Ishikawa (cell line): Measurements from ENCODE around the gene CPSF6.

Experiments
- CEBPB ChIP-seq: IDR thresholded peaks from 2 replicates; pipeline ENCODE4 v1.6.1; 2012
- CREB1 ChIP-seq: IDR thresholded peaks from 2 replicates; pipeline ENCODE4 v1.6.1; 2012; ENCODE audit warnings: low read depth
- EGR1 ChIP-seq: IDR thresholded peaks from 2 replicates; pipeline ENCODE4 v1.6.1; 2012
- EP300 ChIP-seq: IDR thresholded peaks from 2 replicates; pipeline ENCODE4 v1.6.1; 2012; ENCODE audit warnings: borderline replicate concordance
- FOXM1 ChIP-seq: IDR thresholded peaks from 2 replicates; pipeline ENCODE4 v1.6.1; 2012; ENCODE audit warnings: low read depth, borderline replicate concordance
- NFIC ChIP-seq: IDR thresholded peaks from 2 replicates; pipeline ENCODE4 v1.6.1; 2012
- RAD21 ChIP-seq: IDR thresholded peaks from 2 replicates; pipeline ENCODE4 v1.6.1; 2012; ENCODE audit warnings: low read depth
- REST ChIP-seq: IDR thresholded peaks from 2 replicates; pipeline ENCODE4 v1.6.1; 2012; ENCODE audit warnings: low read depth, mild to moderate bottlenecking
- TAF1 ChIP-seq: IDR thresholded peaks from 2 replicates; pipeline ENCODE4 v1.6.1; 2012; ENCODE audit warnings: low read depth, mild to moderate bottlenecking
- TCF12 ChIP-seq: IDR thresholded peaks from 2 replicates; pipeline ENCODE4 v1.6.1; 2012; ENCODE audit warnings: low read depth
- TEAD4 ChIP-seq: IDR thresholded peaks from 2 replicates; pipeline ENCODE4 v1.6.1; 2012
- YY1 ChIP-seq: IDR thresholded peaks from 2 replicates; pipeline ENCODE4 v1.6.1; 2012; ENCODE audit warnings: low read depth
- ZBTB7A ChIP-seq: IDR thresholded peaks from 2 replicates; pipeline ENCODE4 v1.6.1; 2012; ENCODE audit warnings: low read depth
- TF ChIP-seq, protein P1 (sequence below): IDR thresholded peaks from 2 replicates; pipeline ENCODE4 v1.6.1; 2012
- TF ChIP-seq, protein P2 (sequence below): IDR thresholded peaks from 2 replicates; pipeline ENCODE4 v1.6.1; 2012

Gene CPSF6

DNA sequence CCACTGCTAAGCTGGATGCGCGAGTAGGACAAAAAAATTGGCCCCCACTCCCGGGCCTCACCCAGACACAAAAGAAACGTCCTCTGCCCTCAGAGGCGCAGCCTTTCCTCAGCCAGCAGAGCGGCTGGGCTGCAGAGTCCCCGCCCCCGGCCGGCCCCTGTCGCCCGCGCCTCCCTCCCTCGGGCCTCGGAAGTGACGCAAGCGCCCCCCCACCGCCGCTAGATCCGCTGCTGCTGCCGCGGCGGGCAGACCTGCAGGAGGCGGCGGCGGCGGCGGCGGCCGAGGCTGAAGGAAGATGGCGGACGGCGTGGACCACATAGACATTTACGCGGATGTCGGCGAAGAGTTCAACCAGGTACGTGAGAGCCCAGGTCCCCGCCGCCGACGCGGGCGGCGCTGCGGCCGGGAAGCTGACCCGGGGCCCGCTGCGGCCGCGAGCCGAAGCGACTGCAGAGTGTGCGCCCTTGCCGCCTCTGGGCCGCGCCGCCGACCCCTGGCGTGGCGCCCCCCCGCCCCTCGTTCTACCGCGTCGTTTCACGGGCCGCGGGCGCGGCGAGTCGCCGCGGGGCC, at the start of gene CPSF6:
CPSF6 (plus strand) TSS at position 218 of the 570 bp plus-strand sequence; CDS start at position 296, 78 bp downstream.
- TF ChIP-seq RAD21 (no peak), YY1 (peak; percentile 93), TCF12 (peak; percentile 57; the same call in 1 of the 2 replicates), ZBTB7A (no peak; the same call in 1 of the 2 replicates), TAF1 (peak; percentile 92), EP300 (peak; percentile 54; the same call in 1 of the 2 replicates), EGR1 (no peak), FOXM1 (no peak), CEBPB (no peak; the same call in 1 of the 2 replicates), REST (no peak), CREB1 (peak; percentile 80), TEAD4 (no peak), NFIC (no peak)
- TF ChIP-seq, protein P1, sequence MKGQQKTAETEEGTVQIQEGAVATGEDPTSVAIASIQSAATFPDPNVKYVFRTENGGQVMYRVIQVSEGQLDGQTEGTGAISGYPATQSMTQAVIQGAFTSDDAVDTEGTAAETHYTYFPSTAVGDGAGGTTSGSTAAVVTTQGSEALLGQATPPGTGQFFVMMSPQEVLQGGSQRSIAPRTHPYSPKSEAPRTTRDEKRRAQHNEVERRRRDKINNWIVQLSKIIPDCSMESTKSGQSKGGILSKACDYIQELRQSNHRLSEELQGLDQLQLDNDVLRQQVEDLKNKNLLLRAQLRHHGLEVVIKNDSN, result no peak
- TF ChIP-seq, protein P2, sequence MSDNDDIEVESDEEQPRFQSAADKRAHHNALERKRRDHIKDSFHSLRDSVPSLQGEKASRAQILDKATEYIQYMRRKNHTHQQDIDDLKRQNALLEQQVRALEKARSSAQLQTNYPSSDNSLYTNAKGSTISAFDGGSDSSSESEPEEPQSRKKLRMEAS, result peak; percentile 59; the same call in 1 of the 2 replicates

DNA sequence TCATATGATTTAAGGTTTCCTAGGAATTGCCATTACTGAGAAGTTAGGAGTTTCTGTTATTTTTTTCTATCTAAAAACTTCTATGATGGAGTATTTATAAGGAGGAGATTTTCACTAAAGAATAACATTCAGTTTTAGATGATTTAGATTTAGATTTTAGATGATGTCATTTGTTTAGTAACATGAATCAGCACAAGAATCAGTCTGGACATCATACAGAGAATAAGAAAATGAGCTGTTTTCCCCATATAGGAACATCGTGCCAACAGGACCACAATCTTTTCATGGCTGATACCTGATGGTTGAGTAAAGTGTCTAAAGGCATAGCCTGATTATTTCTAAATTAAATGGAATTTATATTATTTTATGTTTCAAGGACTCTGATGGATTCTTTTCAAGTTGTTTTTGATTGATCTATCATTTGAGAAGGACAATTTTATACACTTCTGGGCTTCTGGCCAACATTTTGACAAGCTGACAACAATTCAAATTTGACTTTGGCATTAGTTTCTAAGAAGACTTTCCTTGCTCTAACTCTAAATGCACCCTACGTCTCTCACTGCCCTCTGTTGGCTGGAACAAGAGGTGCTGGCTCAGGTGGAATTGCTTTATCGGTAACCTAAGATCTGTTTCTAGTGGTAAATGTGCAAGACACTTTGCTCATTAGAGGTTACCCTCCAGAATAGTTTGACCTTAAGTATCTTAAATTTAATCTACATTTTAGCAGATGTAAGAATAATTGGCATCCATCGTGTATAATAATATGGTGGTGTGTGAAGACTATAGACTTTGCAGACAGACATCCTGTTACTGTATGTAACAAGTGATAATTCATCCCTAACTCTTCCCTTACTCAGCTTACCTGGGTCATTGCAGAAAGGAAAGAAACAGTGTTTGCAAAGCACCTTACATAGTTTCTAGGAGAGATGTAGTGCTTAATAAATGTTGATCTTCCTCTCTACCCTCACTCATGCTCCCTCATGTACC, 42.8 kb upstream of the CPSF6 start:
- TF ChIP-seq REST (no peak), RAD21 (peak; percentile 55)

- TF ChIP-seq, protein P2, result no peak
- TF ChIP-seq, protein P1, result no peak
- no peak for TF ChIP-seq NFIC
- no peak for TF ChIP-seq EGR1
- no peak for TF ChIP-seq TCF12
- no peak for TF ChIP-seq YY1
- TF ChIP-seq TEAD4, result no peak
- TF ChIP-seq CEBPB, result no peak
- TF ChIP-seq EP300, result no peak
- no peak for TF ChIP-seq ZBTB7A
- TF ChIP-seq FOXM1, result no peak
- TF ChIP-seq CREB1, result no peak
- TF ChIP-seq REST, result no peak
- no peak for TF ChIP-seq TAF1
Observed at GRCh38 chr12:69204191-69204590, 35.2 kb upstream of the CPSF6 start.

DNA sequence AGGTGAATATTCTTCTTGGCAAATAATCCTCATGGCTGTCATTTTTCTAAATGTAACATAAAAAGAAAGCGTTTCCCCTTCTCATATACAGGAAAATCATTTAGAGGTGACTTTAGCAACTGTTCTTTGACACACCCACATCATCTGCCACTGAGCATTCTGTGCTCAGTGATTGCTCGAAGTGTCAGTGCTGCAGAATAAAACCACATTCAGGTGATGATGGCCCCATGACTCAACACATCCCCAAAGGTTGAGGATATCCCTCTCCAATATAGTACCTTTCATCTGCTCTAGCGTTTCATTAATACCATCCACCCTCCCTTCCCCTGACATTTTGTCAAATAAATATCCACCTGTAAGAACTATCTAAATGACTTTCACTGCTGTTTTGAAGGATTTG, 28.7 kb upstream of the CPSF6 start:
- TF ChIP-seq, protein P1, result no peak
- no peak for TF ChIP-seq YY1
